Dermis microvascular lymphatic vessel endothelial cell (primary cell): ENCODE data around the gene BPIFB1. TPM values are rescaled to one million over a fixed set of nuclear protein-coding genes. Genes with fewer than 3 reads are reported as not detected.

Experiments used
- DNase-seq, 2 donors: peaks; one replicate each; pipeline versions ENCODE4 v3.0.0 to v3.0.0-alpha.2; 2010; ENCODE audit warnings: low read depth in 2 of 2
- total RNA-seq: library from RNA; depleted of rRNA; stranded (reverse); fragments of >200 nt; gene quantifications from 2 replicates; pipeline ENCODE4 v1.2.1, GENCODE V29; 2014

Gene BPIFB1
- total RNA-seq, 1 donor from 2014 or later, result not detected

DNA sequence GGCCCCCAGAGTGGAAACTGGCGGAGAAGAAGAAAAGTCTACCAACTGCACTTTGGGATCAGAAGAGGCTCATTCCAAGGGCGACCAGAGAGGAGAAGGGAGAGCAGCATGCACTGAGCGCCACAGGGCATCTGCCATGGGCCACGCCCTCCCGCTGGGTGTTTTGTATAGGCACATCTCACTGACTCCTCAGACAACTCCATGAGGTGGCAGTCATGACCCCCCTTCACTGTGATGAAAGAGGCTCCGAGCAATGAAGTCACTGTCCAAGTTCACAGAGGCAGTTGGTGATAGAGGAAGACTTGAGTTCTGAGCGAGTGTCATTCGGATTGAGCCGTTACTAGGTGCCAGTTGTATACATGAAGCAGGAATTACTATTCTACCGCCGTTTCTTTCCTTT is 15.4 kb downstream of the BPIFB1 start:
- DNase-seq, result no peak

DNA sequence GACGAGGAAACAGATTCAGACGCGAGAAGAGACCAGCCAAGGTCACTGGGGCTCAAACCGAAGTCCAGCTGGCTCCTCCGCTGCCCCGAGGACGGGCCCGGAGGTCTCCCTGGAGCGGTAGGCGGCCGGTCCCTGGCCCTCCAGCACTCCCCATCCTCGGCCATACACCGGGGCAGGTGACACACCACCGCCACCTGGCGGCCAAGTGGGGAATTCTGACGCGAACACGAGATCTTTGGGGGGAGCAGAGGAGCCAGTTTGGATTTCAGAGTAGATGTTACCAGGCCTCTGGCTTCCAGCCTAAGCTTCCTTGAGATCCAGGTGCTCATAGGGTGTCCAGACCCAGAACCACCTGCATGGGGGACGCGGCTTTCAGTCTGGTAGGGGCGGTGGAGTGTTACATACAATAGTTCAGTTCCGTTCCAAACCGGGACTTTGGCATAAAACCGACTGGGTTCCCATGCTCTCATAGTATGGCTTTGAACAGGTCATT is 16.1 kb downstream of the BPIFB1 start:
- peak in 1 of 2 donors; percentile 40 for DNase-seq

DNA sequence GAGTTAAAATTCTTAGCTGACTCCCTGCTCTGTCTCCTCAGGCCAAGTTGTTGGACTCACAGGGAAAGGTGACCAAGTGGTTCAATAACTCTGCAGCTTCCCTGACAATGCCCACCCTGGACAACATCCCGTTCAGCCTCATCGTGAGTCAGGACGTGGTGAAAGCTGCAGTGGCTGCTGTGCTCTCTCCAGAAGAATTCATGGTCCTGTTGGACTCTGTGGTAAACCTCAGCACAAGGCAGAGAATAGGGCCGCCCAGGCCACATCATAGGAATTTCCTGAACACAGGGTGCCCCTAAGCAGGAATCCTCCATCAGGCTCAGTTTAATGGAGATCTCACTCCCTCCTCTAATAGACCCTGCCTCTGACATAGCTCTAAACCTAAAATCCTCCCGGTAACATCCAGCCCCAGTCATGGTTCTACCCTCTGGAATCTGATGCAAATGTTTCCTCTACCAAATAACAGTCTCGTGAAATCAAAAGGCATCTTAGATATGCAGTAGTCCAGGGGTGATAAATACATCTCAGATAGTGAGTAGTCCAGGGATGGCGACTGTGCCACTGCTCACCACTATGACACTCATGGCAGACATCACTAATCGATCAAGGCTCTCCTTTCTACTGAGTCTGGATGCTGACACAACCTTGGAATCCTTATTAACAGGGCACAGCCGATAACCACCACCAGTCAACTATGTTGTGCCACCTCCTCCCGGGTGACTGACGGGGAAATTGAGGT is 18.3 kb downstream of the BPIFB1 start:
- no peak for DNase-seq

DNA sequence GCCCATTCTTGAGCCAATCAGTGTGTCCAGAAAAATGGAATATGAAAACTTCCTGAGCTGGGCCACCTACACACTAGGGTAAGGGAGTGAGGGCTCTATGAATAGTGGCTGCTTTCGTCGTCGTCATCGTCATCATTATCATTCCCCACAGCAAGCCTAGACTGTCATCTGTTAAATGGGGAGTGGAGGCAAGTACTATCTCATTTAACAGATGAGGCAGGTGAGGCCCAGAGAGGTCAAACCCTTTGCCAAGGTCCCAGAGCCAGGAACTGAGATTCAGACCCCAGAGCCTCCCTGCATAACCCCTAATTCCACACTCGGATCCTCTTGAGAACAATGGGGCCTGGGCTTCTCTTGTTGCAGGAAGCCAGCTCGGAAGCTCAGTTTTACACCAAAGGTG is 20.6 kb downstream of the BPIFB1 start:
- no peak for DNase-seq

DNA sequence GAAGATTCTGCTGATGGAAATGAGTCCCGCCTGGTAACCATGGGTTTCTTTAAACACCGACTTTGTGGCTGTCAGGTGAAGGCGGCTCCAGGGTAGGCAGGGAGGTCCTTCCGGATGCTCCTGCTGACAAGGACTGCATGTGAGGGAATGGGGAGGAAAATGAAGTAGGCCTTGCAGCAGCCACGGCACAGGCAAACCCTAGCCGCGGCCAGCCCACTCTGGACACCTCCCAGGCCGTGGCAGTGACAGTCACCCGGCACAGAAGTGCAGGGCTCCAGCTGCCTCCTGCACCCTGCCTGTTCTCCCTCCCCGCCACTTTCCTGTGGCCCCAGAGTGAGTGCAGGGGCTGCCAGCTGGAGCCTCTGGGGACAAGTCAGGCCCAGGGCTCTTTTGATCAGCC is 21.0 kb downstream of the BPIFB1 start:
- DNase-seq, result no peak

DNA sequence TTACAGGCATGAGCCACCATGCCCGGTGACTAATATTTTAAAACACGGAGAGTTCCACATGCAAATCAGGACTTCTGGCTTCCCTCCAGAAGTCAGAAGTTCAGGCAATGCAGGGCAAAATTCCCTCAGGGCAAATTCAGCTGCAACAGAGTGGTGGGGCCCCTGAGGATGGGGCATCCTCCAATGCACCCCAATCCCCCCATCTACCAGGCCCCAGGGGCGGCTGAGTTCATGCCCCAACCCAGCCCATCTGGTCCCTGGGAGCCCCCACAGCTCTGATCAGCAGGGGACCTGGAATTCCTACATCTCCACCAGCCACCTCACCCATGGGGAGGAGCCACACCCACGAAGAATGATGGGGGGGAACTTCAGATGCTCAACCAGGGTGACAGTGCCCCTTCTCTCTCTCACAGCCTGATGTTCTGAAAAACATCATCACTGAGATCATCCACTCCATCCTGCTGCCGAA is 22.6 kb downstream of the BPIFB1 start:
- no peak for DNase-seq

DNA sequence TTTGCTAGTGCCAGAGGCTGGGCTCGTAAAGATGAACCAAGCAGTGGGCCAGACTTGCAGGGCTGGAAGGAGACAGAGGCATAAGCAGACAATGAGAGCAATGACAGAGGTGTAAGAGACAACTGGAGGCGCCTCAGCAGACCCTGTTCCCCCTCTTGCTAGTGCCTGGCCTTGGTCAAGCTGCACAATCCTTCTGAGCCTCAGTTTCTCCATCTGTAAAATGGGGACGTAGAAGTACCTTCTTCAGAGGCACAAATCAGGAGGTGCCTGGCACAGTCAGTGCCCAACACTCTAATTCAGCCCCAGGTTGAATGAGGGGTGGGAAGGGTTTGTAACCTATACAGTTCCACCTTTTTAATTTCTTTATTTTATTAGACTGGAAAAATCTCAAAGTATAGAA is 23.2 kb downstream of the BPIFB1 start:
- DNase-seq, result no peak

DNA sequence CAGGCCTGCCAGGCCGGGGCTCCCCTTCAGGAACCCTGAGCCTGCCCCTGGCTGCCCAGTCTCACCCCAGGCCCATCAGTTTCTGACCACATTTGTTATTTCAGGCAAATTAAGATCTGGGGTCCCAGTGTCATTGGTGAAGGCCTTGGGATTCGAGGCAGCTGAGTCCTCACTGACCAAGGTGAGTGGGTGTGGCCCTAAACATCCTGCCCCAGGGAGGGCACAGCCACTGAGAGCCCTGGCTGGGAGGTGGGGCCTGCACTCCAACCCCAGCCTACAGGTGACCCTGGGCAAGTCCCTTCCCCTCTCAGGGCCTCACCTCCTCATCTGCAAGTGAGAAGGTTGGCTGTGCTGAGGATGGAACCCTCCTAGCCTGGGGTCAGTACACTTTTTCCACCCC is 23.8 kb downstream of the BPIFB1 start:
- no peak for DNase-seq

DNA sequence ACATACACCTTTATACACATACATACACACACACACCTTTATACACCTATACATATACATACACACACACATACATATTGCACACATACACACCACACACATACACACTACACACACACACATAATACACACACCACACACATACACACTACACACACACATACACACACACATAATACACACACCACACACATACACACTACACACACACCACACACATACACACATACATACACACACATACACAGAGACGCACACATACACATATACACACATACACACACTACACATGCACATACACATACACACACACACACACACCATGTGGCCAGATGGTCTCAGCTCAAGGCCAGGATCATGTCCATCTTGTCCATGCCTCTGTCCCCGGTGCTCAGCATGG is 25.7 kb downstream of the BPIFB1 start:
- DNase-seq, result no peak

DNA sequence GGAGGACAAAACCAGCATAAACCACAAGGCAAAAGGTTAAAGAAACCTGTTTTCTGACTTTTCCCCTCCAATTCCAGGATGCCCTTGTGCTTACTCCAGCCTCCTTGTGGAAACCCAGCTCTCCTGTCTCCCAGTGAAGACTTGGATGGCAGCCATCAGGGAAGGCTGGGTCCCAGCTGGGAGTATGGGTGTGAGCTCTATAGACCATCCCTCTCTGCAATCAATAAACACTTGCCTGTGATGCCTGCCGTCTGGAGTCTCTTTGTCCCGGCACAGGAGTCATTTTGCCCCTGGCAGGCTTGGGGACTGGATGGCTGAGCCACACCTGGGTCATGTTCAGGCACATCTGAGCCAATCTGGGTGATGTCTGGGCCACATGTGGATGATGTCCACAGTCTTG is 26.6 kb downstream of the BPIFB1 start:
- no peak for DNase-seq

DNA sequence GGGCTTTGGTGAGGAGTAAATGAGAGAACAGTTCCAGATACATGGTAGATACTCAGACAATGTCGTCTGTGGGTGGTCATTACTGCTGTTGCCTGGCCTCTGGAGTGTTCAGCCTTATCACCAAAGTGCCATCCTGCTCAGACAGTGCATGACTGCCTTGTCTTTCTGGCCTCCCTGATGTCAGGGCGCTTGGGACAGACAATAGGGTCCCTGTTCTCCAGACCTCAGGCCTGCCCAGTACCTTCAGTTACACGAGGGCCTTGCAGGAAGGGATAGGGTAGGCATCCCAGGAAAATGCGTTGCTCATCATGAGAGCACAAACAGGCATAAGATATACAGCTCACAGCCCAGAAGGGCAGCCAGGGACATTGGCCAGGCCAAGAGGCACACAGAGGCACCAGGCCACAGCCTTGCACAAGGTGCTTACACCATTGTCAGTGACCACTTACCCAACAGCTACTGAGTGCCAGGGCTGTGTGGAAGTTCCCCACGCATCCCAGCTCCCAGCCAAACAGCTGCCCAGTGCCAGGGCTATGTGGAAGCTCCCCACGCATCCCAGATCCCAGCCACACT is 27.4 kb downstream of the BPIFB1 start:
- no peak for DNase-seq

DNA sequence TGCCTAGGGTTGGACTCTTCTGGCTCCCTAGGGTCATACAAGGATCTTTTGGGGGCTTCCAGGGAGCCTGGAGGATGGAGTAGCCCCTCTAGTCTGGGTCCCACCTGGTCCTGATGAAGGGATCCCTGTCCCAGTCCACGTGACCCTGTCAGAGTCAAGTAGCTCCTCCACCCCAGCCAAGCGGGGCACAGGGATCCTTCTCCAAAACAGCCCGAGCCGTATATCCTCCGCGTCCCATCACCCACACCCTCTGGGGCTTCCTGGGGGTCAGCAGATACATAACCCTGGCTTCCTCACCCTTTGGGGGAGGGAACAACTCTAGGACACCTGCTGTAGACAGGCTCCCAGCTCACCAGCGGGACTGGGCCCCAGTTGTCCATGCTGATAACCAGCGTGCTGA is 28.0 kb downstream of the BPIFB1 start:
- no peak for DNase-seq

DNA sequence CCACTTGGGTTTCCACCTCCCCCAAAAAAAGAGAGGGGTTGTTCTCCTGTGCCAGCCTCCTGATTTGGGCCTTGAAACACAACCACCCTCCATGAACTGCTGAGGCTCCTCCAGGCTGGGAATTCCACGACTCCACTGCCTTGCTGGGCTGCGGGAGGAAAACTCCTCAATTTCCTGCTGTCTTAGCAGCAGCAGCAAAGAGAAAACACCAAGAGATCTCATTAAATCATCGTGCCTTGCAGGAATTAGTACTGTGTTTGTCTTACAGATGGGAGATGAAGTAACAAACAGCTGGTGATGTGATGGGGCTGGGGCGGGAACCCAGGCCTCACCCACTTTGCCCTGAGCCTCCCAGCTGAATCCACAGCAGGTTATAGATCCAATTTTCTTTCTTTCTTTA is 29.0 kb downstream of the BPIFB1 start:
- no peak for DNase-seq

DNA sequence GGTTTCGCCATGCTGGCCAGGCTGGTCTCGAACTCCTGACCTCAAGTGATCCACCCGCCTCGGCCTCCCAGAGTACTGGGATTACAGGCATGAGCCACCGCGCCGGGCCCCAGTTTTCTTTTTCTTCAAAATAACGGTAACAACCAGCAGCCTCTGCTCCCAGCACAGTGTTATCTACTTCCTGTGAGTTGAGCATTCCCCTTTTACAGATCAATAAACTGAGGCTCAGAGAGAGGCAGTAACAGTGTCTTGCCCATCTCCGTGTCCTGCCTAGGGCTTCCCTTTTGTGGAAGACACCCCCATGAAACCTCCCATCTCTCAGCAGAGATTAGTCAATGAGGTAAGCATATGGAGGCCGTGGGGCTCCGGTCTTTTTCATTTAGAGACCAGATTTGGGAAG is 29.6 kb downstream of the BPIFB1 start:
- no peak for DNase-seq

DNA sequence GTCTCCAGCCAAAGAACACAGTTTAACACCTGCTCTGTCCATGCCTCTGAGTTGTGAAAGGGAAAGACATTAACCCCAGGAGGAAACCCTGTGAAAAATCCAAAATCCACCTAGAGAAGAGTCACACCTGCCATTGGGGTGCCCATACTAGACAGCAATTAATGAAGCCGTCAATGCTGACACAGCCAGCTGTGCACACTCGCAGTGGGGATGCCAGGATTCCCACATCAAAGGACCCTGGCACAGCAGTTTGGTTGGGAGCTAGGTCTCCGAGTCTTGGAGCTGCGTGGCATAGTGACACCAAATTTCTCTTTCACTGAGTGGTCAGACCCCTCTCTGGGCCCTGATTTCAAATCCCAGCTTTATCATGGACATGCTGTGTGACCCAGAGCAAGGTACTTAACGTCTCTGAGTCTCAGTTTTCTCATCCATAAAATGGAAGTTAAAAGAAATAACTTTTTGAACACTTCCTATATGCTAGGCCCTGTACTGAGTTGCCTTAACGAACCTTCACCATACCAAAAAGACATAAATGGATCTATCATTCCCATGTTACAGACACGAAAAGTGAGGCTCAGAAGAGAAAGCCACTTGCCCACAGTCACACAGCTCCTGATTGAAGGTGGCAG is 30.8 kb downstream of the BPIFB1 start:
- DNase-seq, result no peak

DNA sequence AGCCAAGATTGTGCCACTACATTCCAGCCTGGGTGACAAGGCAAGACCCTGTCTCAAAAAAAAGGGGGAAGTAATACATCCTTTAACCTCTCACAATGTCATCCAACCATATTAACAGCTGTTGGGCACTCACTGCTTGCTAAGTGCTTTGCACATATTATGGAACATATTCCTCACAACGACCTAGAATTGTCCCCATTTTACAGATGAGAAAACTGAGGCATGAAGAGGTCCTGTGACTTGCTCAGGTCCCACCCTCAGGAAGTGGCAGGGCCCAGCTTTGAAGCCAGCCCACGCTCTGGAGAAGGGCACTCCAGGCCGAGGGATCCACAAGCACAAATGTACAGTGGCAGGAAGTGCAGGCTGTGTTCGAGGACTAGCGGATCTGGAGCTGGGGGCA is 33.3 kb downstream of the BPIFB1 start:
- no peak for DNase-seq

DNA sequence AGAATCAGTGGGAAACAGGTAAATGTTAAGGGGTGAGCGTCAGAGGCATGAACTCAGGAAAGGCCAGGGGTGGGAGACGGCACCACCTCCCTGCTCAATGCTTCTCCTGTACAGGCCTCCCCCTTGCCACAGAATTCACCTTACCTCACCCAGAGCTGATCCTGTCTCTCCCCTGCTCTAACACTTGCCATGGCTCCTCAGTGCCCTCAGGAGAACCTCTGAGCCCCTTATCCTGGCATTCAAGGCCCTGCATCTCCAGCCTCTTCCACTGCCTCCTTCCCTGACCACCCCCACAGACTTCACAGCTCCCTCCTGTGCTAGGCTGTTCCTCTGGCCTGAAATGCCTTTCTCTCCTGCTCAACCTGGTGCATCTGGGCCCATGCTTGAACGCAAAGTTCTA is 33.9 kb downstream of the BPIFB1 start:
- DNase-seq, result no peak

DNA sequence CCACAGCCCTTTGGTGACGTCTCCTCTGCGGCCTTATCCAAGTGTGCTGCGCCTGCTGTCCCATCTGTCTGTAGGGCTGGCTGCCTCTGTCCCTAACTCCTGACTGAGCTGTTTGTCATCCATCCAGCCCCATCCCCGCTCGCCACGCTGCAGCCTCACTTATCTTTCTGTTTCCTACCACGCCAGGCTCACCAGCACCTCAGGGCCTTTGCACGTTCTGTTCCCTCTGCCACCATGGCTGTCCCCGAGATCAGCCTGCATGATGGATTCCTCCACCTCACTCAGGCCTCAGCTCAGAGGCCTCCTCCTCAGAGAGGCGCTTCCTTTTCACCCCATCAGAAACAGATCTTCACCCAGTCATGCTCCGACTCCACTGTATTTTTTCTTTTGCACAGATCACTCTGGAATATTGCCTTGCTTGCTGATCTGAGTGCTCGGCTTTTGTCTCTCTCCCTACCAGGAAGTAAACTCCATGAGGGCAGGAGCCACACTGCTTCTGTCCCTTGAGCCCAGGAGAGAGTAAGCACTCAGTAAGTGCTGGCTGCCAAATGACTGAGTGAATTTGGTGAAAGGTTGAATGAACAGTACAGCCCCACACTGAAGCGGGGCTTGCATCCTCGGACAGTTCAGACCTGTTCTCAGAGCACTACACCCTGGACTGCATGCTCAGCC is 34.5 kb downstream of the BPIFB1 start:
- DNase-seq, result no peak

DNA sequence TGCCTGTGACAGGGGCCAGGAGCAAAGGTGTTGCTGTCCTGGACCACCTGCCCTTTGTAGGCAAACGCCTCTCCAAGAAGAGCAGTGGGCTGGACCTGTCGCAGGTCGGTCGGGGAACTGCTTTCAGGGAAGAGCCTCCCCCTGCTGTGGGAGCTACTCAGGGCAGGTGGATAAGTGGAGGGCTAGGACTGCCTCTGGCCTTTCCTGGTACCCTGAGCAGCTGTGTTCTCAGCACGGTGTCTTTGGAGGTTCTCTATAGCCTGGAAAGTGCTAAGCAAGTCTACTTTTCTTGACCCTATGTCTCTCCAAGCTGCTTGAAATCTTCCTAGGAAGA is 35.0 kb downstream of the BPIFB1 start:
- DNase-seq, result no peak

DNA sequence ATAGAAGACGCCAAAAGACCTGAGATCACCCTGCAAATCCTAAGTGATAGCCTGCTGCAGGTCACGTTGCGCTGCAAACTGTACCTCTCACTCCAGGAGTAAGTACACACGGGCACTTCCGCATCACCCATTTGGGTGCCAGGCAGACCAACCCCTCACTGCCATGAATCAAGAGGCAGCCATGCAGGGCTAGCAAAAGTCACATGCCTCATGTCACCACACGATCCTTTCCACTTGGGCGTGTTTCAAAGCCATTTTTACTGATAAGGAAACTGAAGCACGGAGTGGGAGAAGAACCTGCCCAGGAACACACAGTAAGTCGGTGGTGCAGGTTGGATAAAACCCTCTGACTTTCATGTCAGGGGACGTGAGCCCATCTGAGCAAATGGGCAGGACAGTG is 37.0 kb downstream of the BPIFB1 start:
- no peak for DNase-seq

DNA sequence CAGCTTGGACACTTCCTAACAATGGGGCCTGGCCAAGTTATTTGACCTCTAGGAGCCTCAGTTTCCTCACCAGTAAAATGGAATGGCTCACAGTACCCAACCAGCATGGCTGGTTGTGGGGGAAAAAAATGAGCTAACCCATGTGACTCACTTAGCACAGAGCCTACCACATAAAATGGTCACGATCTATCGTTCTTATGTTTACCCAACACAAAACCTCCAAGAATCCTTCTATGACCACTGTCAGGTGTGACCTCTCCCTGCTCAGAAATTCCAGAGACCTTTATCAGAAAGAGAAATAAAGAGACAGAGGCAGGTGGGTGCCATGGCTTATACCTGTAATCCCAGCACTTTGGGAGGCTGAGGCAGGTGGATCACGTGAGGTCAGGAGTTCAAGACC is 39.4 kb downstream of the BPIFB1 start:
- DNase-seq, result no peak

DNA sequence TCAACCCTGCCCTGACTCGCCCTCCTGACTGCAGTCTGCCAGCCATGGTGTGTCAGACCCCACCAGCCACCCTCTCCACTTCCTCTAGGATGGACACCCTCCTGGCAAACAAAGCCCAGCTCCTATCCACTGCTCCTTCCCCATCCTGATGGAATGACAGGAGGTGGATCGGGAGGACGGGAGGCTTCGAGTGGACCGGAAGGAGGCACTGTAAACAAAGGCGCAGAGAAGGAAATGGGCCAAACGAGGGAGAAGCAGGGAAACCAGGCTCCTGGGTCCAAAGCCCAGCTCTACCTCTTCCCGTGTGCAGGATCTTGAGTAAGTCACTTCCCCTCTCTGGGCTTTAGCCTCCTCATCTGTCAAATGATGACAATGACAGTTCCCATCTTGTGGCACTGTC is 40.2 kb downstream of the BPIFB1 start:
- DNase-seq, result no peak

DNA sequence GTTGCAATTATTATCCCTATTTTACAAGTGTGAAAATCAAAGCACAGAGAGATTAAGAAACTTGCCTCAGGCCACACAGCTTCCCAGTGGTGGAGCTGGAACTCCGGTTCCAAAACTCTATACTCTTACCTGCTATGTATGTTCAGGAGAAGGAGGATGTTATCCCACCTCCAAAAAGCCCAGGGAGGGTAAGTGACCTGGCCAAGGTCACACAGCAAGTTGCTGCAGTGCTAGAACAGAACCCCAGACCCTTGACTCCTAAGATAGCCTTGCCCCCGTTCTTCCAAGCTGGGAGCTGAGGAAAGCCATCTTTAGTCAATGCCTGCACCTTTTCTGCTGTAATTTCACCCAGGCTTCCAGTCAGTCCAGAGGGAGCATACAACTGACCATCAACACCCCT is 42.3 kb downstream of the BPIFB1 start:
- no peak for DNase-seq
